ENCODE data around the gene TNPO1.

- TF ChIP-seq EP300 (IDR thresholded peaks at IDR 0.05; ENCODE audit: borderline replicate concordance) (no peak), CEBPB (IDR thresholded peaks at IDR 0.05) (no peak), REST (IDR thresholded peaks at IDR 0.05; ENCODE audit: low read depth) (no peak), YY1 (IDR thresholded peaks at IDR 0.05; ENCODE audit: low read depth) (no peak), MAX (IDR thresholded peaks at IDR 0.05) (no peak), TCF12 (IDR thresholded peaks at IDR 0.05; ENCODE audit: low read depth) (no peak), TAF1 (IDR thresholded peaks at IDR 0.05; ENCODE audit: low read depth) (no peak), CREB1 (IDR thresholded peaks at IDR 0.05; ENCODE audit: low read depth) (no peak), RAD21 (IDR thresholded peaks at IDR 0.05; ENCODE audit: low read depth) (no peak), TEAD4 (IDR thresholded peaks at IDR 0.05) (no peak), EGR1 (IDR thresholded peaks at IDR 0.05) (no peak), USF1 (IDR thresholded peaks at IDR 0.05) (no peak), NFIC (IDR thresholded peaks at IDR 0.05) (no peak), ZBTB7A (IDR thresholded peaks at IDR 0.05; ENCODE audit: low read depth) (no peak)
Measured at GRCh38 chr5:72812488-72812887, 4.0 kb upstream of the TNPO1 start.

All from Ishikawa (cell line).